ENCODE data around the gene APOBEC2.

Gene APOBEC2

GRCh38 chr6:41038205-41038604, 14.8 kb upstream of the APOBEC2 start:
- DNase-seq: no peak

DNA sequence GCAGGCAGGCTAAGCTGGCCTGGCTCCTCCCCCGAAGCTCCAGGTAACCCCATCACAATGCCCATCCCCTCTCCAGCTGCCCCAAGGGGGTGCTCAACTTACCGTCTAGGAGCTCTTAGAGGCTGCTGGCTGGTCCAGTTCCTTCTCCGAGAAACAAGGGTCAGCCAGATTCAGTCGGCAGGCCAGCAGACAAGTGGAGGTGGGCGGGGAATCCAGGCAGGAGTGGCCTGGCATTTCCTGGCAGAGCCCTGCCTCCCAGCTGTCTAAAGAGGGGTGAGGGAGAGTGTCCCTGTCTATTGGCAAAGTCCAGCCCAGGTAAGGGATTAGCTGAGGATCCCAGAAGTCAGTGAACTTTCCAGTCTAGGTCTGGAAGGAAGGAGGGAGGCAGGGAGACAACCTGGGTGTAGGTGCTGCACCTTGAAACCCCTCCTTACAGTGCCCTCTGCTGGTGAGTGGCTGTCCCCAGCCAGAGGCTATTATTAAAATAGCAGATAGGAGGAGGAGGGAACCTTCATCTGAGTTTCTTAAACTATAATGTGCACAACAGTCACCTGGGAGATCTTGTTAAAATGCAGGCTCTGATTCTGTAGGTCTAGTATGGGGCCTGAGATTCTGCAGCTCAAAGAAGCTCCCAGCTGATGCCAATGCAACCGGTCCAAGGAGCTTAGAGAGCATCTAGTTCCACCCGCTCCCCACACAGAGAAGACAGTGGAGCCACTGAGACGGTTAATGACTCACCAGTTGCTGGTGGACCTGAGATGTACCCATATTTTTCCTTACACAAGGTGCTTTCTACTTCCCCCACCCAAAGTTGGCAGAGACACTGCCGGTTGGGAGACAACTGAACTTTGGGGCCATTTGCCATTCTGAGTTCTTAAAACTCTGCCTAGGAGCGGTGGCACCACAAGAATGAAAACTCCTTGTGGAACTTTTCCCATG, 13.7 kb upstream of the APOBEC2 start, which contains the start of gene UNC5CL:
TSS of gene UNC5CL (minus strand) at position 162 of the 939 bp plus-strand sequence. CDS start 4,147 bp downstream, outside the sequence.
- DNase-seq: peak; percentile 67

GRCh38 chr6:41040101-41040939, 12.7 kb upstream of the APOBEC2 start:
- no peak for DNase-seq

GRCh38 chr6:41040940-41041536, 12.0 kb upstream of the APOBEC2 start:
- no peak for DNase-seq

GRCh38 chr6:41042226-41043055, 10.6 kb upstream of the APOBEC2 start, which contains the start of gene TSPO2:
Gene TSPO2 (plus strand): TSS chr6:41042467. CDS start chr6:41042986, 519 bp downstream.
- DNase-seq: no peak

GRCh38 chr6:41043151-41043550, 9.9 kb upstream of the APOBEC2 start:
- DNase-seq: no peak

GRCh38 chr6:41045664-41046063, 7.3 kb upstream of the APOBEC2 start:
- no peak for DNase-seq

DNA sequence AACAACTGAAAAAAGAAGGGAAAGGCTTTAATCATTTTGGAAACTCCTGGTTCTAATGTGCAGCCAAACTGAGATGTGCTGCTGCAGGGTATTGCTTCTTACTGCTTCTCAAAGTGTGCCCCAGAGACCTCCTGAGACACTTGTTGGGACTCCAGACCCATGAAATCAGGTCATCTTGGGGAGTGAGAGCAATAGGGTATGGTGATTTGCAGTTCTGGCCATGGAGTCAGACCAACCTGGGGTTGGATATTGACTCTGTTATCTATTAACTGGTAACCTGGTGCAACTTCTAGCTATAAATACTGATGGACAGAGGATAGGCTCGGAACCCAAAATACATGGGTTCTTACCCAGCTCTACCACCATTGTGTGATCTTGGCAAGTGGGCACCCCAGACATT, 6.9 kb upstream of the APOBEC2 start:
- DNase-seq: no peak

- DNase-seq: no peak
Measured at GRCh38 chr6:41047306-41047705, 5.7 kb upstream of the APOBEC2 start.

DNA sequence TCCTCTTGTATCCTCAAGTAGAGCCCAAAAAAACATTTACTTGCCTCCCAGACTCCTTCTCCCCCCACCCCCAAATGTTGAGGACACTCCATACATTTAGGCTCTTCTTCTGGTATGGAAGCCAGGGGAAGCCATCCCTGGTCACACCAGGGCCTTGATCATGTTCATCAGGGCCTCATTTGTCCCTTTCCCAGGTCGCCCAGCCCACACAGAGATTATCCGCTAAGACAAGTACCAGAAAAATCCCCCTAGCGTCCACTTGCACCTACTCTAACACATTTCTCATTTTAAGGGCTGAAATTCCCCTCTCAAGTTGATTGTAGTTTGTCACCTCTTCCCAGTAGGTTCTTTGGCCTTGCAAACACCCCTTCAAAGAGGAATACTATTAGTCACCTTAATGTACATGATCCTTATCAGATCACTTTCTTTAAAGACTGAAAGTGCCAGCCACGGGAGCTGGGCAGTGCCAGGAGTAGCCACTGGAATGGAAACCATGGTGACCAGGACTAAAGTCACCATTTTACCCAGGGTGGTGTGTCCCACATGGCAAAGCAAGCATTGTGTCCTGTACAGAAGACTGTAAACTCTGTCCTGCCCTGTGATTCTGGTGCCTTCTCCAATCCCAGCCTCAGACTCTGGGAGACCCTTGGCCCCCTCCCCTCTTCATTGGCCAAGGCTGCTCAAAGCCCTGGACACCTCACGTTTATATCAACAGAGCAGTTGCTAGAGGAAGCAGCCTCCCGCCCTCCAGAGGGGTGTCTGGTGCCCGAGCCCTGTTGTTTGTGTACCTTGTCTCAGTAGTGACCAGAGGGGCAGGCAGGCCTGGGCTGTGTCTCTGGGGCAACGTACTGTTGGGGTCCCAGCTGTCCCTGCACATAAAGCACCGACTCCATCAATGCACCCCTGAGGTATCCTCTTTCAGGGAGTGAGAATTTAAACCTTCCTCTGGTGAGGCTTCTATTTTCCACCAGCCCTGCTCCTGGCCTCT, 5.0 kb upstream of the APOBEC2 start:
- no peak for DNase-seq

GRCh38 chr6:41049521-41049920, 3.5 kb upstream of the APOBEC2 start:
- DNase-seq: no peak

DNA sequence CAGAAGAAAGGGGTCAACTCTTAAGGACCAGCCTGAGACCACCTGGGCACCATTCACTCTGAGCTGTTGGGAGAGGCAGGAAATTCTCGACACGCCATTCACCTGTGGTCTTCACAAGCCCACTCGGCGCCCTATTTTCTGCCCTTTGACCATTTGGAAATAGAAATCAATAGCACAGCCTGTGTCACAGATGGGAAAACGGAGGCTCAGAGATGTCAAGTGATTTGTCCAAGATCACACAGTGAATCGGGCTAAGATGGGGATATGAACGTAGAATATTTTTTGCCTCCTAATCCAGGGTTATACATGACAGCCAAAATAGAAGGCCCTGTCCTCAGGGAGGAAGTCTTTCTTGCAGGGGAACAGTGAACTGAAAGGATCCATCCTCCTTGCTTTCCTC, 3.0 kb upstream of the APOBEC2 start:
- DNase-seq: no peak

- no peak for DNase-seq
Measured at GRCh38 chr6:41050536-41050935, 2.5 kb upstream of the APOBEC2 start.

DNA sequence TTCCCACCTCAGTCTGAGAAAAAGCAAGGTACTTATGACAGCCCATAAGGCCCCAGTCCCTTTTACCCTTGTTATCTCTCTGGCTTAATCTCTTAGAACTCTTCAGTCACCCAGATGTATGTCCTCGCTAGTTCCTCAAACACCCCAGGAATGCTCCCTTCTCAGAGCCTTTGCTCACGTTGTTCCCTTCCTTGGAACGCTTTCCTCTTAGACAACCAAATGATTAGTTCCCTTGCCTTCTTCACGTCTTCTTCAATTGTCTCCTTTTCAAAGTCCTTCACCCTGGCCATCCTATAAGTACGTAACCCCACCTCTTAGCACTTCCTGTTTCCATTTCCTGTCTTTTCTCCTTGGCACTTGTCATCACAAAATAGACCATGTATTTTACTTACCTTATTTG, 1.1 kb upstream of the APOBEC2 start:
- no peak for DNase-seq

- no peak for DNase-seq
Measured at GRCh38 chr6:41054511-41054910, 1.5 kb downstream of the APOBEC2 start.

DNA sequence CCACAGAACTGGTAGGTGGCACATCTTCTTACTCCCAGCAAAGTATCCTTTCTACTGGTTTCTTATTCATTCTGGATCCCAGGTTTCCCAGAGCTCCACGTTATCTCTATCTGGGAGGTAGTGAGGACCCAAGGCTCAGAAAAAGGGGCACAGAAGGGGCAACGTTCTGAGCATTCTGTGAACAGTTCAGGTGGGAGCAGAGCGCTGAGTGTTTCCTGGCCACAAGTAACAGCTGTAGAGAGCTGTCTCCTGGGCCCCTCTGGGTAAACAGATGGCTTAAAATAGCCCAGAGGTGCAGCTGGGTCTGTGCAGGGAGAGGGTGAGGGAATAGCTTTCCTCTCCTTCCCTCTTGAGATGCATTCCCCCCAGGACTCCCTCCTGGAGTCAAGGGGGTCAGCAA, 2.1 kb downstream of the APOBEC2 start:
- no peak for DNase-seq

DNA sequence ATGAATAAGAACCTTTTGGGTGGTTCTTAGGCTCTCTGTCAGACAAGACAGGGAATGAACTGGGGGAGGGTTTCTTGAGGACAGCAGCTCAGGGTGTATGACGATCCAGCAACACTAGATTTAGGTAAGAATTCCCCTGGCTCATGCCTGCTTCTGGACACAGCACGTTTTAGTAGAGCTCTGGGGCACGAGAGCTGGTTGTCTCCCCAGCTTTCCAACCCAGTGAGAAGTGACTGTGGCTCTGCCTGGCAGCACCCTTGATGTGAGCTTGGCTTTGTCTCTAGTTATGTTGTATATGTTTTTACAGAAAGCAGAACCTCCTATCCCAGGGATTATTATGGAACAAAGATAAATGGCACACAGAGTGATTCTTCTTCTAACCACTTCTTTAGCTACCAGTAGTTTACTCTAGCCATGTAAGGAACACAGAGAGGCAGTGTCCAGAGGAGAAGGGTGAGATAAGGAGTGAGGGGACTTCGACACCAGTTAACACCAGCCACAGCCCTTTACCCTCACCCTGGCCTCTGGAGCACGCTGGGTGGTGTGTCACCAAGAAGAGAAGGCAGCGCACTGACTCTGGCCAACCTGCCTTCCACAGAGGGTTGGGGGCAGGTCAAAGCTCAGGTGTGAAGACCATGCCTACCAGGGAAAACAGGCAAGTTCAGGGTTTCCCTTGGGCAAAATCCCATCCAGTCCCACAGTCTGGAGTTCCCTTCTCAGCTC, 3.9 kb downstream of the APOBEC2 start:
- DNase-seq: no peak

GRCh38 chr6:41058783-41059181, 5.8 kb downstream of the APOBEC2 start:
- DNase-seq: no peak

GRCh38 chr6:41059556-41059955, 6.6 kb downstream of the APOBEC2 start:
- no peak for DNase-seq

- no peak for DNase-seq
Measured at GRCh38 chr6:41061196-41061726, 8.3 kb downstream of the APOBEC2 start.
